Measurements from ENCODE around the gene VPS13D.

- TF ChIP-seq, protein P1, sequence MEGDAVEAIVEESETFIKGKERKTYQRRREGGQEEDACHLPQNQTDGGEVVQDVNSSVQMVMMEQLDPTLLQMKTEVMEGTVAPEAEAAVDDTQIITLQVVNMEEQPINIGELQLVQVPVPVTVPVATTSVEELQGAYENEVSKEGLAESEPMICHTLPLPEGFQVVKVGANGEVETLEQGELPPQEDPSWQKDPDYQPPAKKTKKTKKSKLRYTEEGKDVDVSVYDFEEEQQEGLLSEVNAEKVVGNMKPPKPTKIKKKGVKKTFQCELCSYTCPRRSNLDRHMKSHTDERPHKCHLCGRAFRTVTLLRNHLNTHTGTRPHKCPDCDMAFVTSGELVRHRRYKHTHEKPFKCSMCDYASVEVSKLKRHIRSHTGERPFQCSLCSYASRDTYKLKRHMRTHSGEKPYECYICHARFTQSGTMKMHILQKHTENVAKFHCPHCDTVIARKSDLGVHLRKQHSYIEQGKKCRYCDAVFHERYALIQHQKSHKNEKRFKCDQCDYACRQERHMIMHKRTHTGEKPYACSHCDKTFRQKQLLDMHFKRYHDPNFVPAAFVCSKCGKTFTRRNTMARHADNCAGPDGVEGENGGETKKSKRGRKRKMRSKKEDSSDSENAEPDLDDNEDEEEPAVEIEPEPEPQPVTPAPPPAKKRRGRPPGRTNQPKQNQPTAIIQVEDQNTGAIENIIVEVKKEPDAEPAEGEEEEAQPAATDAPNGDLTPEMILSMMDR (IDR thresholded peaks at IDR 0.05 in 2 of 3, conservative IDR thresholded peaks at IDR 0.05 in 1 of 3; ENCODE audit: borderline replicate concordance in 1 of 3, insufficient read depth in 1 of 3, low read depth in 2 of 3, low read length in 2 of 3) = no peak
- TF ChIP-seq EGR1 (IDR thresholded peaks at IDR 0.05; ENCODE audit: low read depth) (no peak), EZH2 (IDR thresholded peaks at IDR 0.05) (no peak), RAD21 (IDR thresholded peaks at IDR 0.05; ENCODE audit: low read depth) (no peak), ZNF274 (IDR thresholded peaks at IDR 0.05; ENCODE audit: low read depth, low read length) (no peak), POLR2A (IDR thresholded peaks at IDR 0.05; ENCODE audit: borderline replicate concordance, extremely low read depth, insufficient read depth, insufficient read length) (no peak), REST (IDR thresholded peaks at IDR 0.05; ENCODE audit: low read depth) (no peak), POLR2AphosphoS5 (IDR thresholded peaks at IDR 0.05; ENCODE audit: low read depth, low read length) (no peak), JUND (IDR thresholded peaks at IDR 0.05) (no peak), ZFX (IDR thresholded peaks at IDR 0.05) (no peak), CEBPB (IDR thresholded peaks at IDR 0.05; ENCODE audit: low read depth) (no peak), ELF1 (IDR thresholded peaks at IDR 0.05; ENCODE audit: borderline replicate concordance, low read depth) (no peak), SRF (IDR thresholded peaks at IDR 0.05; ENCODE audit: low read depth) (no peak)
- TF ChIP-seq, protein P2, sequence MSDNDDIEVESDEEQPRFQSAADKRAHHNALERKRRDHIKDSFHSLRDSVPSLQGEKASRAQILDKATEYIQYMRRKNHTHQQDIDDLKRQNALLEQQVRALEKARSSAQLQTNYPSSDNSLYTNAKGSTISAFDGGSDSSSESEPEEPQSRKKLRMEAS (IDR thresholded peaks at IDR 0.05) = no peak
Measured at GRCh38 chr1:12340544-12340930, 110.7 kb downstream of the VPS13D start.

Measured in HCT116 (cell line).